Breast epithelium (tissue), 3 donors: ENCODE measurements around the gene UBL7.

ENCODE experiments used
- CTCF ChIP-seq, 3 donors: fragments of 450-650 bp; IDR thresholded peaks; one replicate each; pipeline ENCODE4 v1.5.1; 2016 to 2017; ENCODE audit warnings: antibody characterized with exemption in 3 of 3, mild to moderate bottlenecking in 3 of 3, moderate library complexity in 3 of 3
- POLR2A ChIP-seq: fragments of 450-650 bp; IDR thresholded peaks from one replicate; pipeline ENCODE4 v1.6.1; 2016; ENCODE audit warnings: antibody characterized with exemption, mild to moderate bottlenecking, moderate library complexity
- POLR2AphosphoS5 ChIP-seq, 3 donors: sonication (generic); formaldehyde crosslinking; IDR thresholded peaks; one replicate each; pipeline ENCODE4 v1.6.1; 2017; ENCODE audit warnings: antibody characterized with exemption in 3 of 3

- TF ChIP-seq POLR2A = no peak
- TF ChIP-seq CTCF (IDR thresholded peaks at IDR 0.05) = no peak
- no peak for TF ChIP-seq POLR2AphosphoS5 (IDR thresholded peaks at IDR 0.05)
Measured at GRCh38 chr15:74496648-74497047, 35.7 kb upstream of the UBL7 start.
